Measurements from ENCODE around the gene KIF1A.
"Not testable (repeated sequence)": the region's sequence is repeated elsewhere in the genome, so short reads cannot be mapped to it uniquely, and the experiment has no call there.

KIF1A gene

DNA sequence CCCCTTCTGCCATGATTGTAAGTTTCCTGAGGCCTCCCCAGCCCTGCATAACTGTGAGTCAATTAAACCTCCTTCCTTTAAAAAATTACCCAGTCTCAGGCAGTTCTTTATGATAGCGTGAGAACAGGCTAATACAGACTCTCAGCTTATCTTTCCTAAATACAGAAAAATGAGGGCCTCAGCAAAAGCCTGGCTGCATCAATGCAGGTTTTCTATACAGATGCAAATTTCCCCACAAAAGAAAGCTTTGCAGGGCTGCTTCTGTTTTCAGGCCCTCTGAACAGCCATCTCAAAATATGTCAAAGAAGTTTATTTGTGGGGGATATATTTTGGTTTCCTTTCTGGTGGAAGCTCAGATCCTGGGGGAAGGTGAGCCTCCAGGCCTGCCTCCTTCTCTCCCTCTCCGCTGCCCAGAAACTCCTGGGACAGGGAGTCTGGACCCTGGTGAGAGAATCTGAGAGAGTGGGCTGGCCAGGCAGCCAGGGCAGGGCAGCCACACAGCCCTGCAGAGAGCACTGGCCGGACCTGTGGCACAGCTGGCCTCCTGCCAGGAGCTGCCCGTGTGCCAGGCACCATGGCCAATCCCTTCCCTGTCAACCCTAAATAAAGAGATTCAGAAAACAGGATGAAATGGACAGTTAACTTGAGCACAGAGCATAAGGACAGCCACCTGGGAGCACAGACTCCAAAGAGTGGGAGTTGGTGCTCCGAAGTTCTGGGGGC is 27.0 kb upstream of the KIF1A start:
- no peak for DNase-seq (ENCODE audit: low spot score)

DNA sequence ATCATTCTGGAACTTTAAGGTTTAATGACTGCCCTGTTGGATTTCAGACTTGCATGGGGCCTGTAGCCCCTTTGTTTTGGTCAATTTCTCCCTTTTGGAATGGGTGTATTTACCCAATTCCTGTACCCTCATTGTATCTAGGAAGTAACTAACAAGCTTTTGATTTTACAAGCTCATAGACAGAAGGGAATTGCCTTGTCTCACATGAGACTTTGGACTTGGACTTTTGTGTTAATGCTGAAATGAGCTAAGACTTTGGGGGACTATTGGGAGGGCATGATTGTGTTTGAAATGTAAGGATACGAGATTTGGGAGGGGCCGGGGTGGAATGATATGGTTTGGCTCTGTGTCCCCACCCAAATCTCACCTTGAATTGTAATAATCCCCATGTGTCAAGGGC is 26.3 kb upstream of the KIF1A start:
- not testable (repeated sequence) for DNase-seq (ENCODE audit: low spot score)

DNA sequence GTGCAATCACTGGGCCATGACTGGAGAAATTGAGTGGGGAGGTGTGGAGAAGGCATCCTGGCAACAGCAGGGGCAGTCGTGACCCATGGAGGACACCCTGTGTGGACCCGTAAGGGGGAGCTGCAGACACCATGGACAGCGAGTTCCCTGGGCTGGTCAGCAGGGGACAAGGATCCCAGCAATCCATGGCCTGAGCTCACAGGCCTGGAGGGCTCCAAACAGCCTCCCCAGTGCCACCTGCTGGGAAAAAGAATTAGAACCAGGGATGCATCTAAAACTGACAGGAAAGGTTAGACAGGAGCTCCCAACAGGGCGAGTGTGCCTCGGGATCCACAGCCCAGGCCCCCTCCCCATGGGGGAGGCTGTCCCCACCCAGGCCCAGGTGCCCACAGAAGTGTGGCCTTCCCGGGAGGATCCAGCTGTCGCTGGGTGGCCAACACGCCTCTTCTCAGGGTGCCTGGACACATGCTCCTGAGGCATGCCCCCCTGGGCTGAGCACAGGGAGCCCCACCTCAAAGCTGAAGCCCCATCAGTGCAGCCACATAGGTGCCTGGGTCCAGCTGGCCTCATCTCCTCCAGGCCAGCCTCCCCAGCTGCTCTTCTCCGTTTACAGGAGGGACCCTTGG is 20.5 kb upstream of the KIF1A start:
- peak; percentile 74 for DNase-seq (ENCODE audit: low spot score)

DNA sequence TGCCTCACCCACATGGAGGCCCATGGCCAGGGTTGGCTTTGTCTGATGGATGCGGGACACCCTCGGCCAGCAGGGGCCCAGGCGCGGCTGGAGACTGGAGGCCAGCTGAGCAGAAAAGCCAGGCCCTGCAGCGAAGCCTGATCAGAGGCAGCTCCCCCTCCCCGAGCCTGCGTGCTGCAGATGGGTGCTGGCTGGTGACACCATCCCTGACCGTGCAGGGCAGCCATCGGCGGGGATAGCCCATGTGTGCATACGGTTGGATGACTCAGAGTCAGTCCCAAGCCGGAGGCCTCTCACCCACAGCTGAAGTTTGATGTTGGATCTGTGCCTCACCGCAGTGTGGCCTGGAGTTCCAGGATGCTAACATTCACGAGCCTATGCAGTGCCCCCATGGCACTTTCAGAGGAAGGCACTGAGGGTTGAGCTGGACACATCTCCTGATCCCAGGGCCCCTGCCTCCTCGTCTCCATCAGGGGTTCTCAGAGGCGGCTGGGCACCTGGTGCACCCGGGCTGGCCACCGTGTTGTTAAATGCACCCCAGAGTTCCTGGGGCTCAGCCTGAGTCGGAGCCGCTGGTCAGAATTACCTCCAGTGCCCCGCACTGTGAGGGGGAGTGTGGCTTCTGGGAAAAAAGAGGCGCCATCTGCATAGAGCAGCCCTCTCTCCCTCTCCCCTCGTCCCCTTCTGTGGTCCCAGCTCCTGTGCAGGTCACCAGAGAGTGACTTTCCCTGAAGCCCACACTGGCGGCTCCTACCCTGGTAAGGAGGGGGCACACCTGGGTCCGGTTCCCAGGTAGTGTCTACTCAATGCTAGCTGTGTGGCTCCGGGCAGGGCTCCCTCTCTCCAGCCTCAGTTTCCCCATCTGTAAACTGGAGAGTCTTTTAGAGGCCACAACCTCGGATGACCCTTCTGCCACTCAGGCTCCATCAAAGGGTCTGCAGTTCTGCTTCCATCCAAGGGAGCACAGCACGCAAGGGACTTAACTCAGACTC is 19.4 kb upstream of the KIF1A start:
- no peak for DNase-seq (ENCODE audit: low spot score)

DNA sequence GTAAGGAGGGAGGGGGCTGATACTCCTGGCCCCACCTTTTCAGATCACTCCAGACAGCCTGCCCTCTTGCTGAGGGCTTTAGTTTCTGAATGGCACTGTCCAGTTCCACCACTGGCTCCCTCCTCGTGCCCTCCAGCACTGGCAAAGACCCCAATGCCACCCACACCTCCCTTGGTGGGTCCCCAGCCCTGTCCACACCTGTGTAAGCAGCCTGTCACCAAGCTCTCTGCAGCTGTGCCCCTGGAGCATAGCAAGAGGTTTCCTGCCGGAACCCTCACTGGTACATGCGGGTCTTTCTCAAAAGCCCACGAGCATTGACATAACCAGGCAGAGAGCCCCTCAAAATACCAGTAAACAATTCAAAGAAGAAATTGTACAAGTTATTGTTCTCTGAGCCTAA is 17.6 kb upstream of the KIF1A start:
- no peak for DNase-seq (ENCODE audit: low spot score)

DNA sequence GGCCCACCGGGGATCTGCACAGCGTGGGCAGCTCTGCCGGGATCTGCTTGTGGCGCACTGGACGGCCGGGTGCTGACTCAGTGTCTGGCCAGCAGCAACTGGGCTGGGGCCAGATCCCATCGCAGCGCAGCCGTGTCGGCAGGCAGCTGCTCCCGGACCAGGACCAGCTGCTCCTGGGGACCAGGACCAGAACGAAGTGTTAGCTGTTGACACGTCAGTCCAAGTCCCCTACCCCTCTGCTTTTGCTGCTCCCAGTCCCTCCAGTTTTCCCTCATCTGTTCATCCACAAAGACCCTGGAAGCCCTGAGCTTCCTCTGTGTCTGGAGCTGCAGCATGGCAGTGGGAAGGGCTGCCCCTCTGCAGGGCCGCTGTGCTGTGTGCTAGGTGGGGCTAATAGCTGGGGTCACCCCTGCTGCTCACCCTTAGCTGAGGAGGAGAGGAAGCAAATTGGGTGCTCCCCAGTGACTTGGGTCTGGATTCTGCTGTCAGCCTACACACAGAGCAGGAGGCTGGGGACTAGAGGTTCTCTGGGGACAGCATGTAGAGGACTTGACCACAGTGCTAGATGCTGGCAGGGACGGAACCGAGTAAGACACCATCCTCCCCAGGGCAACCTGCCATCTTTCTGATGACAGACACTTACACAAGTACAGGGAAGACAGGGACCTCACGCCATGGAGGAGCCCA is 16.9 kb upstream of the KIF1A start:
- no peak for DNase-seq (ENCODE audit: low spot score)

DNA sequence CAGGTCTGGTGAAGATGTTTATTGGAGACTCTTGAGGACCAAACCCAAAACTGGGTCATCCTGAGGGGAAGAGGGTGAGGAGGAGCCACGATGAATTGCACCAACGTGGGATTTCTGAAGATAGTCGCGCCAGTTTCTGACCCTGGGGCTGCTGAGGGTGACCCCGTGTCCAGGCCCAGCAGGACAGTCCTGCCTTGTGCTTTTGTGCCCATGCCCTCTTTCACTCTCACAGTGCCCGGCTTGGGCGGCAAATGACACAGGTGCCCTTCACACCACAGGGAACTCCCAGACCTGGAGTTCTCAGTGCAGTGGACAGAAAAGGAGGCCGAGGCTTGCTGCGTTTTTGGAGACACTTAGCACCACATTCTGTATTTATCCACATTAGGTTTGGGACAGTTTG is 15.5 kb upstream of the KIF1A start:
- DNase-seq (ENCODE audit: low spot score): no peak

DNA sequence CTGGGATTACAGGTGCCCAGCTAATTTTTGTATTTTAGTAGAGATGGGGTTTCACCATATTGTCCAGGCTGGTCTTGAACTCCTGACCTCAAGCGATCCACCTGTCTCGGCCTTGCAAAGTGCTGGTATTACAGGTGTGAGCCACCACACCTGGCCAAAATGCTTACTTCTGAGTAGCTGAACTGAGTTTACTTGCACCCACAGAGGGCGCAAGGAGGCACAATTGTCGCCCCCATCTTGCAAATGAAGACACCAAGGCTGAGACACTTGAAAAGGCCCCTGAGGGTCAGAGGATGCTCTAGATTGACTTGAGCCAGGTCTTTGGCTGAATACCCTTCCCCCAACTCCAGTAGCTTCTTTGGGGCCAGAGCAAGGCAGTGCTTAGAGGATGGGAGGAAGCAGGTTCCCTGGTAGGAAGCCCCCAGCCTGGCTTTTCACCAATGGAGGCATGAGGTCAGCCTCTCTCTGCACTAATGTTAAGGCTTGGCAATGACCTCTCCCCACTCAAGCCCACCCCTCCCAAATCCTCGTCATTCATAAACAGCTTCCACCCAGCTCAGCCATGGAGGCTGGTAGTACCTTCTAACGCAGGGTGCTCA is 14.5 kb upstream of the KIF1A start:
- DNase-seq (ENCODE audit: low spot score): no peak

DNA sequence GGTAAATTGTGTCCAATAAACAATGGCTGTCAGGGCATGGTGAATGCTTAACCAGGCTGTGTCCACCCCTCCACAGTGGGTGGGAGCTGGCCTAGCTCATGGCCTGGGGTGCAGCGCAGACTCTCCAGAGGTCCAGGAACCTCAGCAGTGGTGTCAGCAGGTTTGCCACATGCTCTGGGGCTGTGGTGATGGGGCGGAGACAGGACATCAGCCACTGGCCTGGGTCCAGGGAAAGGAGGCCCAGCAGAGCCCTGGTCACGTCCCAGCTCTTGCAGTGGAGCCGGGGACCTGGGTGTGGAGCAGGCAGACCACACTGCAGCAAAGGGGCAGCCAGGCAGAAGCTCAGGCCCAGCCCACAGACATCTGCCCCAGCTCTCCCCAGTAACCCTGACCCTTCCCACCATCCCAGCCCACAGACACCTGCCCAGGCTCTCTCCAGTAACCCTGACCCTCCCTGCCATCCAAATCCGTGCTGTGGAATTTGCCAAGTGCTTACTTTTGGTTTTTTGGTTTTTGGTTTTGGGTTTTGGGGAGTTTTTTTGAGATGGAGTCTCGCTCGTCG is 13.8 kb upstream of the KIF1A start:
- no peak for DNase-seq (ENCODE audit: low spot score)

DNA sequence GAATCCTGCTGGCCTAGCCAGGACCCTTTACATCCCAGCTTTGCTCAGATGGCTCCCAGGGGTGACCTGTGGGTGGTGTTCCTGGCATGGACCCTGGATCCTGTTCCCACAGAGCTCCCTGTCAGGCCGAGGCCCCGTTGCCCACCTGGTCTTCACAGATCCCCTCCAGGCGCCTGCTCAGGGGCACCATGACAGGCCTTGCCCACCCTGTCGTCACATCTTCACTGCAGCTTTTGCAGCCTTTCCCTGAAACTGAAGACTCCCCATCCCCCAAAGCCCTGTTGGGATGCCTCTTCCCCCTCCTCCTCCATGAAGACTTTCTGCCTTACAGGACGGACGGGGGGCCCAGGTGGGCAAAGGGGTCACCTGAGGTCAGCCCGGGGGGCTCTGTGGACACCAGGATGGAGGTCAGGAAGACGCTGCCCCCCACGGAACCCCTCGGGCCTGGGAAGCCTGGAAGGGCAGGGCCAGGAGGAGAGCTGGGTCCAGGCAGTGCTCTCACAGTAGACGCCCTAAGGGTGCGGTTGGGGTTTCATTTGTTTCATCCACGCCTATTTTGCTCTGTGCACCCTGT is 13.0 kb upstream of the KIF1A start:
- no peak for DNase-seq (ENCODE audit: low spot score)

DNA sequence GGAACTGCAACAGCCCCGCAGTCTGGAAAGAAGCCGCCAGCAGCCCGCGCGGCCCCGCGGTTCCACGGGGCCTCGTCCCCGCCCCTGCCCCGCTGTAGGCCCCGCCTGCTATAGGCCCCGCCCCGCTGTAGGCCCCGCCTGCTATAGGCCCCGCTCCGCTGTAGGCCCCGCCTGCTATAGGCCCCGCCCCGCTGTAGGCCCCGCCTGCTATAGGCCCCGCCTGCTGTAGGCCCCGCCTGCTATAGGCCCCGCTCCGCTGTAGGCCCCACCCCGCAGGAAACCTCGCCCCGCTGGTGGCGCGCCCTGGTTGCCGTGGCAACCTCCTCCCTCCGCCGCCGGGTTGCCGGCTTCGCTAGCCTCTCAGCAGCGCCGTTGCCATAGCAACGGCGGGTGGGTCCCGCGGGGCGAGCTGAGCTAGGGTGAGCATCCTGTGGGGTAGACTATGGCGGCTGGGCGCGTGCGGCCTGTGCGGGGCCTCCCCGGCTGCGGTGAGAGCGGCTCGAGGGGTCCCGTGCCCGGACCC is 12.2 kb upstream of the KIF1A start:
- peak; percentile 90 for DNase-seq (ENCODE audit: low spot score)

DNA sequence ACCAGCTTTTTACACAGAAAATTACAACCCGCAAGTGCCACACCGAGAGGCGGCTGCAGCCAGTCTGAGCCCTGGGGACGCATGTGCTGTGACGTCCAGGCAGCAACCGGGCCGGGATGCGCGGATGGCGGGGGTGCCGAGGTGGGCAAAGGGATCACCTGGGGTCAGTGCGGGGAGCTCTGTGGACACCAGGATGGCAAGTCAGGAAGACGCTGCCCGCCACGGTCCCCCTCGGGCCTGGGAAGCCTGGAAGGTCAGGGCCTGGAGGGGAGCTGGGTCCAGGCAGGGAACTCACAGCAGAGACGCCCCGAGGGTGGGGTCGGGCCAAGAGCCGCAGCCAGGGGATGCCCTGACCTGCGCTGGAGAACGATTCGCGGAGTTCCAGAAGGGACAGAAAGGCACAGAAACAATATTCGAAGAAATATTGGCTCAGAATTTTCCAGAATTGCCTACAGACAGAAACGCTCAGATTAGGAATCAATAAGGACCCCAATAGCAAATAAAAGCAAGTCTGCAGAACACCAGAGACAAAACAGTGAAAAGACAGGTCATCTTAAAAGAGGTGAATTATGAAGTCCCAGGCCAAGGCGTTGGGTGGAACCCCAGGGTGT is 11.7 kb upstream of the KIF1A start:
- DNase-seq (ENCODE audit: low spot score): no peak

DNA sequence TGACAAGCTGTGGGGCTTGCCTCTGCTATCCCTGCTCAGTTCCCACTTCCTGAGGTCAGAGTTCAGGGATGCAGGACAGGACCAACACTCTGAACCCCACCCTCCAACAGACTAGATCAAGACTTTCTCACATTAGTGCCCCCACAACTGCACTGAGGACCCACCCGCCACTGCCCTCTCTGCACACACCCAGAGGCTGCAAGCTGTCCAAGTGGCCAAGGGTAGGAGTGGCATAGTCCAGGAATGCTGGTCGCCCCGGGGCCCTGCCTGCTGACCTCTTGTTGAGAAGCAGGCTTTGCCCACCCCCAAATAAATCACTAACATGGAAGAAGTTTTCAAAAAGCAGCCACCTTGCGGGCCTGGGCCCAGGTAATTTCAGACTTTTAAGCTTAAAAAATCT is 5.5 kb upstream of the KIF1A start:
- DNase-seq (ENCODE audit: low spot score): no peak

DNA sequence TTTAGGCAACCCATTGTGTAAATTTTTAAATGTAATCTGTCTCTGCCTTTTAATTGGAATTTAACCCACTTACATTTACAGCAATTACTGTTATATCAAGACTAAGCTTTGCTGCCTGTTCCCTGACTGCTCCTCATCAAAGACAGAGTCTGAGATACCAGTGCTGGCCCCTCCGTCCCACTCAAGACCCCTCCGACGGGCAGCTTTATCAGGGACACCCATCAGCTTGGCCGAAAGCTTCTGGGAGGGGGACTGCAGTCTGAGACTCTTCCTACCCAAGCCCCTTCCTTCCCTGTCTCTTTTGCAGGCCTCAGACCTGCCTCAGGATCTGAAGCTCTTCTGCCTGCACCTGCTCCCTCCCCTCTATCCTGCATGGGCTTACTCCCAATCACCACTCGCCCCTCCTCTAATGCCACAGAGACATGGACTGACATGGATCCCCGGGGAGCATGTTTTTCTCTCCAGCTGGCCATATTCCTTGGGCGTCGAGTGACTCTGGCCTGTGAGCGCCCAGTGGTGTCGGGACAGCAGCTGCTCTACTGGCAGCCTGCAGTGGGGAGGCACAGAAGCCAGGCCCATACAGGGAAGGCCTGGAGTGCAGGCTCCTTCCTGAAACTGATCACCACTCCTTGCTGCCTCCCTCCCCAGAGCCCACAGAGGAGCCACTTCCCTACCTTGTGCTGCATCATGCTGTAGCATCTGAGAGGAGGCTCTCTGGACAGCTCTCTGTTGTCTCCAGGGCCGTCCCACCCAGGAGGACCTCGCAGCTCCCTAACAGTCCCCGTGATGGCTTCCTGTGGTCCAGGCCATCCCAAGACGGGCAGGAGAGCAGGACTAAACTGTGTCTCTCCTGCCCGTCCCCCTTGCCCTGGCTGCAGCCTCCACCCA is 3.7 kb upstream of the KIF1A start:
- no peak for DNase-seq (ENCODE audit: low spot score)

DNA sequence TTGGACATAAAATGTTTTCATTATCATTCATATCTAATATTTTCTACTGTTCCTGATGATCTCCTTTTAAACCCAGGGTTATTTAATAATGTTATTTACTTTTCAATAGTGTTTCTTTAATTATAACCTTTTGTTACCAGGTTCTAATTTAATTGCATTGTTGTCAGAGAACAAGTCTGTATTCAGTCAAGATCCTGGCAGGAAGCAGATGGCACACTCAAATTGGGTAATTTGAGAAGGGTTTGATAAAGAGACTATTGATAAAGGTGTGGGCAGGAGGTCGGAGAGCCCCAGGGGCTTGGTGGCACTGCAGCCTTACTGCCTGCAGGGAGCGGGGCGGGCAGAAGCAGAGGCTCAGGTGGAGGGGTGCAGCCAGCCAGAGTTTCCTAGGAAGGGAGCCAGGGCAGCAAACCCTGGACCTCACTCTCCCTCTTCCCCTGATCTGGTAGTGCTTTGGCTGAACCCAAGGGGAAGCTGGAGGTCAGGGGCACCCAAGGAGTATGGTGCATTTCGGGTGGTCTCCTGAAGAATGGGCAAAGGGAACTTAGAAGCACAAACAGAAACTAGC is 2.3 kb upstream of the KIF1A start:
- DNase-seq (ENCODE audit: low spot score): no peak

DNA sequence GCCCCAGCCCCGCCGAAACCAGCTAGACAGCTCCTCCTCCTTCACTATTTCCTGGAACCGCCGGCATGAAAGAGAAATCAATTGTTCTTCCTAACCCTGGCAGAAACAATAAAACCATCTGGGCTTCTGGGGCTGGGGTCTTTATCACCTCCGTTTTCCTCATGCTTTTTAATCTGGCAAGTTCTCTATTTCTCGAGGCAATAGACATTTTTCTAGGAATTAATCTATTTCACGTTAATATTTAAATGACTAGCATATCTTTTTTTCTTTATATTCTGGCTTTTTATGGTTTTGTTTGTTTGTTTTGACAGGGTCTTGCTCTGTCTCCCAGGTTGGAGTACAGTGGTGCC is 1.4 kb upstream of the KIF1A start:
- DNase-seq (ENCODE audit: low spot score): no peak

DNA sequence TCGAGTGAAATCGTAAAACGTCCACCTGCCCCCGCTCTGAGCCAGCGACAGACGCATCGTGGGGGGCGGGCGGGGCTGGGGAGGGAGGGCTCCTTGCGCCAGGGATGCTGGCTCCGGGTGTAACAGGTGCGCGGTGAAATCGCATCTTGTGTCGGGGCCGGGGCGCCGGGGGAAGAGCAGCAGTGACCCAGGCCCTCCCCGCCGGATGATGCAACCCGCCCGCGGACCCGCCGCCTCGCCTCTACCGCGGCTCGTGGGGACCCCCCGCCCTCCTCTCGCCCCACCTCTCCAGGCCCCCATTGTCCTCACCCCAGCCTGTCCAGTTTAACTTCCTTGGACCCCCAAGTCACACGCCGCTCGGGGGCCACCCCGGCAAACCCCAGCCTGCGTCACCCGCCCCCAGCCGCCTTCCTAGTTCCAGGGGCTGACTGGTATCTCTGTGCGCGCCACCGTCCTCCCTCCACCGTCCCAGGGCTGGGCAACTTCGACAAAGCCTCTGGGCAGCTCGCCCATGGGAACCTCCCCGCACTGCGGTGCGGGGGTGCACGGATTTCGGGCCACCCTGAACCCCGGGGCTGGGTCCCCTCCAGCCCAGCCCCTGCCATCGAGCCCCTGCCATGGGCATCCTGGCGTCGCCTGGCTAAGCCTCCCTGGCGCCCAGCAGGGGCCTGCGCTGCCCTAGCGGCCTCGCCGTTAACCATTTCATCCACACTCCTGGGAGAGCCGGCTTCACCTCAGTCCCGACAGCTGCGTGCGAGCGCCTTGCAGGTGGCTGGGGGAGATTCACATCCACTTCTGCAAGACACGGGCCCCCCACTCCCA is 799 bp upstream of the KIF1A start:
- DNase-seq (ENCODE audit: low spot score): no peak

DNA sequence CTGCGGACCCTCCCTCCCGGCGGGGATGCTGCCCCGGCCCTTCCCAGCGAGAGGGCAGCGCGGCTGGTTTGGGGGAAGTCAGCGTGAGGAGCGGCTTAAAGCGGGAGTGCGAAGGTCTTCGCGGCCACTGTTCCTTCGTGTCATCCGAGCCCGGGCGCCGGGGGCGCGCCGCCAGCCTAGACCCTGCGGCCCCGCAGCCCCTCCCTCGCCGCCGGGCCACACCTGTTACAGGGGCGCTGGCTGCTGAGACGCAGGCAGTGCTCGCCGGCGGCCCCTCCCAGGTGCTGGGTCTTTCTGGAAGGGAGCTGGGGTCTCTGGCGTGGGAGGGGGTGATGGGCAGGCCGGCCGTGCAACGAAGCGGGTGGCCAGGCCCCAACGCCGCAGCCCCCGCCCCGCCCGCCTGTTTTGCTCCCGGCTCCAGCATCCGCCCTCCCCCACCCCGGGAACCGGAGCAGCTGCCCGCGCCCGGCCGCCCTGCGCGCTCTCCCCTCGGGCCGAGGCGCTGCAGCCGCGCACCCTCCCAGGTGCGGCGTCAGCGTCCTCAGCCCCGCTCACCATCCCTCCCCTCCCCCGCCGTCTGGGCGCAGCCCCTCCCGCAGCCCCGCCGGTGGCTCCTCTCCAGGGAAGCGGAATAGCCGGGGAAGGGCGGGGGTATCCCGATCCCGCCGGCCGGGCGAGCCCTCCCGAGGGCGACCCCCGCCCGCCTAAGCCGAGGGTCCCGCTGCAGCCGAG is 727 bp downstream of the KIF1A start:
- DNase-seq (ENCODE audit: low spot score): no peak

All from kidney capillary endothelial cell (primary cell).